Superior temporal gyrus (tissue), 1 donor: ENCODE measurements around the gene ARHGEF25.
"Not testable (repeated sequence)": the region's sequence is repeated elsewhere in the genome, so short reads cannot be mapped to it uniquely, and the experiment has no call there.

Experiments used
- DNase-seq: peaks from one replicate; pipeline ENCODE4 v3.0.0-alpha.2; 2016; ENCODE audit errors: extremely low spot score

ARHGEF25 gene

DNA sequence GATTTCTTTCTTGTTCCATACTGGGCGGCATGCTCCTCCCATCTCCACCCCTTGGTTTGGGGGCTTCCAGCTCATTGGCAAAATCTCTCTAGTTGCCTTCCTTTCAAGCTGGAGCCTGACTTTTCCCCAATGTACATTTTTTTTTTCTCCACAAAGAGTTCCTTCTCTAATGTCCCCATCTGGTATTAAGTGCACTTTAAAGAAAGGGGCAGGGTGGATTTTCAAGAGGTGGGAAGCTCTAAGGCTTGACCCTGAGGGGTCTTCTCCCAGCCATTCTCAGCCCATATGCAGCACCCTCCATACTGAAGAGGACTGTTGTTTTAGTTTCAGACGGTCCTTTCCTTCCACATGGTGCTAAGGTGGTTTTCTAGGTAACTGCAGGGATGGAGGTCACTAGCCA is 26.1 kb upstream of the ARHGEF25 start:
- no peak for DNase-seq

DNA sequence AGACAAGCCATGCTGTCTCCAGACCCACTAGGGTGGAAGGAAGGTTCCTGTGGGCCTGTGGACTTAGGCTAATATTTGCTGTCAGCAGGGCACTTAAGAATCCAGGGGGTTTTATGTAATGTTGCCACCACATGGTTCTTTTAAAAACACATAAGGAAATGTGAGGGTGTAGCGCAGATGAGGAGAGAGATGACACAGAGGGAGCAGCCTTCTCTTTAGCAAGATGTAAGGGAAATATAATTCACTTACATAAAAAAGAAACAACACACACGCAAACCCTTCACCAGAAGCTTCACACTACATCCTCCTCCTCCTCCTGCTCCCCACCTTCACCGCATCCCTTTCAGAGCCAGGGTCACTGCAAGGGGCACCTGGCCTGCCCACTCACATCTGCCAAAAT is 25.1 kb upstream of the ARHGEF25 start:
- no peak for DNase-seq

DNA sequence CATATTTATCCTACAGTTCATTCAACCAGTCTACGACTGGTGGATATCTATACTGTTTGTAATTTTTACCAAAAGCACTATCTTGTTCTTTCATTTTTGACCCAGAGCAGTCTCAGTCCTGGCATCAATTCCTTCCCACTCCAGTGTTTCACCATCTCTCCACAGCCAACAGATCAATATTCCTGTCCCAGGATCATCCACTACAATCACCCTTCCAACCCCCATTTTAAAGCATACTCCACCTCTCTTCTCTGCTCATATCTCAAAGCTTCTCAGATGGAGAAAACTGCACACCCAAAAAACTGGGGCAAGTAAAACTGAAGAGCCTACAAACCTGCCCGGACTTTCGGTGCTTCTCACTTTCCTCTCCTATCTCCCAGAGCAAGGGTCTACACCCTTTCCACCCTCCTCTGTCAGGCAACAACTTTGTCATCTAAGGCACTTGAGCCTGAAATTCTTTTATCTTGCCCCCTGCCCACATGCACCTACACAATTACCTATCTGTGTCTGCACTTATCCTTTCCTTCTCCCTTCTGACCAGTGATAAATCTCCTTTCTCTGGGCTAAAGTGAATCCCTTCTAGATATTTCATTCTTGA is 24.3 kb upstream of the ARHGEF25 start:
- DNase-seq: no peak

DNA sequence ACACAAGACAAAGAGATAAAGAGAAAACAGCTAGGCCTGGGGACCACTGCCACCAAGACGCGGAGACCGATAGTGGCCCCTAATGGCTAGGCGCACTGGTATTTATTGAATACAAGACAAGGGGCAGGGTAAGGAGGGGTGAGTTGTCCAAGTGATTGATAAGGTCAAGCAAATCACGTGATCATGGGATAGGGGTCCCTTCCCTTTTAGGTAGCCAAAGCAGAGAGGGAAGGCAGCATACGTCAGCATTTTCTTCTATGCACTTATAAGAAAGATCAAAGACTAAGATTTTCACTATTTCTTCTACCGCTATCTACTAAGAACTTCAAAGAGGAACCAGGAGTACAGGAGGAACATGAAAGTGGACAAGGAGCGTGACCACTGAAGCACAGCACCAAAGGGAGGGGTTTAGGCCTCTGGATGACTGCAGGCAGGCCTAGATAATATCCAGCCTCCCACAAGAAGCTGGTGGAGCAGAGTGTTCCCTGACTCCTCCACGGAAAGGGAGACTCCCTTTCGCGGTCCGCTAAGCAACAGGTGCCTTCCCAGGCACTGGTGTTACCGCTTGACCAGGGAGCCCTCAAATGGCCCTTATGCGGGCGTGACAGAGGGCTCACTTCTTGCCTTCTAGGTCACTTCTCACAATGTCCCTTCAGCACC is 22.2 kb upstream of the ARHGEF25 start:
- DNase-seq: not testable (repeated sequence)

DNA sequence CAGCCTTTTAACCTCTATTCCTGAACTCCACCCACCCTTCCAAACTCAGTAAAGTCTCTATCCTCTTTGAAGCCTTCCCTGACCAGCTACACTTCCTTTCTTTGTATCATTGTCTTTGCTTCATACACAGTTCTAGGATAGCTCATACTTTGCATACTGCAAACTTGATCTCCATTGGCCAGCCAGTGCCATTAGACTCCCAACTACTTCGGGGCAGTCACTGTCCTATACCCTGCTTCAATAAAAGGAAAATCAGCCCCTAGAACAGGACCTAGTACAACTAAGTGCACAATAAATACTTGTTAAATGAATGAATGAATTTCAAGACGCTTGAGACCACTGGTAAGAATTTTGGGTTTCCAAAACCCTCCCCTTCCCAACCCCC is 20.8 kb upstream of the ARHGEF25 start:
- no peak for DNase-seq

DNA sequence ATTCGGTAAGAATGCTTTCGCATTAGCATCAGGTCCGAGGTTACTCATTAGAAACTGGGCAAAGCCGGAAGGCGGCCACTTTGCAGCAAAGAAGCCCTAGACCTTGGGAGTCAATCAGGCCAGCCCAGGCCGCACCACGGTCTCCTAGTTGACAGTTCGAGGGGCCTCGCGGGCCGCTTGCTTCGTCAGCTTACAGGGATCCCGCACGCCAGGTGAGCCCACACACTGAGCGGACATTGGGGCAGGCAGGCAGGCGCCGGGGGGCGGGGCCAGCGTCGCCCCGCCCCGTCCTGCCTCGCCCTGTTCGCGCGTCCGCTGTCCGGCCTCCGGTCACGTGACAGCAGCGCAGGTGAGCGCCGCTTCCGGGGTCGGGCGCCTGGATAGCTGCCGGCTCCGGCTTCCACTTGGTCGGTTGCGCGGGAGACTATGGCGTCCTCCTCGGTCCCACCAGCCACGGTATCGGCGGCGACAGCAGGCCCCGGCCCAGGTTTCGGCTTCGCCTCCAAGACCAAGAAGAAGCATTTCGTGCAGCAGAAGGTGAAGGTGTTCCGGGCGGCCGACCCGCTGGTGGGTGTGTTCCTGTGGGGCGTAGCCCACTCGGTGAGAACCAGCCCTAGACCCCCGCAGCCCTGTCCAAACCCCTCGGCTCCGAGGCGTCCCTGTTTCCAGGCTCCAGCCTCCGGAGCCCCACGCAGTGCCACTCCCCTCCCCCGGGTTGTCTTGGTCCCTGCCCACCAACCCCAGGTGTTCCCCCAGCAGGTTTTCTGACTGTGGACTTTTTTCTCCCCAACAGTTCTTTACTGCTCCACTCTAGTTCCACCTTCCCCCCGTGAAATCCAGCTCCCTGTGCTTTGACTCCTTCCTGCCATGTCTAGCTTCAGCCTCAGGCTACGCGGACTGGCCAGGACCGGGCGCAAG is 20.1 kb upstream of the ARHGEF25 start, which contains the start of gene PIP4K2C:
TSS of gene PIP4K2C (plus strand) at position 329 of the 918 bp plus-strand sequence. CDS start at position 427, 98 bp downstream.
- DNase-seq: peak; percentile 66

DNA sequence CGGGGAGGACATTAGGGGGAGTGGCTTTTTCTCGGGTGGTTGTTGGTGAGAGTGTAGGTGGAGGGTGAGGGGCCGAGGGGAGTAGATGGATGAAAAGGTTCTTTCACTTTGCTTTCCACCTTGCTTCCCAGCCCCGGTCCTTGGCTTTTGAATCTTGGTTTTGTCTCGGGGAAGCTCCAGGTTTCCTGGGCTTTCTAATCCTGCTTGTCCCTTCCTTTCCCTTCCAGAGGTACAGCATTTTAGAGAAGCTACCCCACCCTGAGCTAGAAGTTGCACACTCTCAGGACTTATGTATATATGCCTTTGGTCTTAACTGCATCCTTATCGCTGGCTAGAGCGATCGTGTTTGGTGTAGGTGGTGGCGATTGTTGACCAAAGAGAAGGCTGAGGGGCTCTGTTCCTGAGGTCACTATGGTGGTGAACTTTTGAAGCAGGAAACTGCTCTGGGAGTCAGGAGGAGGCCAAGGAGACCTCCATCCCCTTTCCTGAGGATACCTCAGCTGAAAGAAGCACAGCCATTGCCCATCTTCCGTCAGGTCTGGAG is 19.4 kb upstream of the ARHGEF25 start:
- DNase-seq: no peak

DNA sequence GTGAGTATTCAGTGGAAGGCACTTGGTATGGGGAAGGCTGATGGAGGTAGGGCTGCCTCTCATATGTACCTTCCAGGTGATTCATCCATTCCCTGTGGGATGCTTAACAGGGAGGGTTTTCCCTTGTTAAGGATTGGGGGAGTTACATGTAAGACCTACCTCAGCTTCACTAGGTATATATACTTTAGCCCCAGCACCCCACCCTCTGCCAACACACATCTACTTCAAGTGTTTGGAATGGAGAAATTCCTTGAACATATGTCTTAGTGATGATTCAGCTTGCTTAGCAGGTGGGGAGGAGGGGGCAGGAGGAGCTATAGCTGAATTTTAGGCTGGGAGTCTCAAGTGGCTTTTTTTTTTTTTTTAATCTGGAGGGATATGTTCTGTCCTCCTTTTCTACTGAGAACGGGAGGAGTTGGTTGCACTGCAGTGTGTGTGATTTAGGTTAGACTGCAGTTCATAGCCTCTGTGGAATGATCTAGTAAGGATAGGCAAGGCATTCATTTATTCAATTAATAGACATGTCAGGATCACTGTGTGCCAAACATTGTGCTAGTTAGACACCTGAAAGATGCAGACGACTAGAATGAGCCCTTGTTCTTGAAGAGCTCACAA is 18.6 kb upstream of the ARHGEF25 start:
- no peak for DNase-seq

DNA sequence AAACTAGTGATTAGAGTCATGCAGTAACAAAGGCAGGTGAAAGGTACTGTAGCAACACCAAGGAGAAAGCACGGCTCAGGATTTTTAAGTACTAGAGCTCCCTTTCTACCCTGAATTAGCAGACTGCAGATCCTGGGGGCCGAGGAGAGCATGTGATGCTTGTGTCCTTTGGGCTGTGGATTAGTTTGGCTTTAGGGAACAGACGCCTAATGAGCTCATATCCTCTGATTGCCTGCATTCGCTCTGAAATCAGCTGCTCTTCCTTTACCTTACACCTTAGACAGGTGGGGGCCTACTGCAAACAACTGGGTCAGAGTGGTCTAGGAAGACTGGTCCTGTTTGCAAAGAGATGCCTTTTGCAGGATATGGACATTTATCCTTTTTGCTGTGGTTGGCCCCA is 18.0 kb upstream of the ARHGEF25 start:
- no peak for DNase-seq

DNA sequence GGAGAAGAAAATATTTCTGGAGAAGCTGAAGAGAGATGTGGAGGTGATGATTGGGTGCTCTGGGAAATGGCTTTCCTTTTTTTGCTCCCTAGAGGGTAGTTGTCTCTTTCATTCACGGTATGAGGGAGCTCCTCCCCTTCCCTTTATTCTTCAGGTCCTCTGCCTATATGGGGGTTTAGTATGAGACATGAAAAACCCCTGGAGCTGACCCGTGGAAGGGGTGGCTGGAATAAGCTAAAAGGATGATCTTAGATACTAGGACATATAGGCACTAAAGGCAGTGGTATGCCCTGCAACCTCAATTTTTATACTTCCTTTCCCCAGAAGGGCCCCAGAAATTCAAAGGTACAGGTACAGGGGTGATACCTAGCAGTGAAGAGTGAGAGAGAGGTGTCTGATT is 10.8 kb upstream of the ARHGEF25 start:
- DNase-seq: no peak

DNA sequence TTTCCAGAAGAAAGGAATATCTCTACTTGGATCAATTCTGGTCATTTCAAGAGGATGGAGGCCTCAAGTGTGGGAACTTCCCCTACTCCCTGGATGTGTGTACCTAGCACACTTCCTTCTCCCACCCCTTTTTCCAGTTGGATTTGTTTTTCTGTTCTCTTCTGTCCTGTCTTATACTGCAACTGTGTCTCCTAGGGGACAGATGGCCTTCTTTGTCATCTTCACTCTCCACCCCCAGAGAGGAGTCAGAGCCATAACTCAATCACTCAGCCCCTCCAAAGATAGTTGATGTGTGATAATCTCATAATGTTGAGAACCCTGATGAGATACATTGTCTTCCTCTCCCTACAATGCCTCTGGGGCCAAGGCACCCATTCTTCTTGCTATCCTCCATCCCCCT is 8.7 kb upstream of the ARHGEF25 start:
- DNase-seq: no peak

DNA sequence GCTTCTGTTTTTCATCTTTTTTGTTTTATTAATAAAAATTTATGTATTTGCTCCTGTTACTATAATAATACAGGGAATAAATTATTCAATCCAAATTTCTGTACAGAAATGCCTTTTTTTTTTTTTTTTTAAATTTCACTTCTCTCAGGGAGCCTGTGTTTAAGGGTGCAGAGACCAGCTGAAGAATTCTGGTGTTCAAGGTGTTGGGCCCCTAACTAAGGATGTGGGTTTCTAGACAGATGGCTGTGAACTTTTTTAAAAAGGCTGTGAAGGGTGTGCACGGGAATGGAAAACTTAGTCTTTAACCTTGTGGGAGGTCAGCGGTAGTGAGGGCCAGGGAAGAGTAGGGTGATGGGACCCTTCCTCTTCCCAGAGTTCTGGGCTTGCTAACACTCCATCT is 7.9 kb upstream of the ARHGEF25 start:
- DNase-seq: no peak

DNA sequence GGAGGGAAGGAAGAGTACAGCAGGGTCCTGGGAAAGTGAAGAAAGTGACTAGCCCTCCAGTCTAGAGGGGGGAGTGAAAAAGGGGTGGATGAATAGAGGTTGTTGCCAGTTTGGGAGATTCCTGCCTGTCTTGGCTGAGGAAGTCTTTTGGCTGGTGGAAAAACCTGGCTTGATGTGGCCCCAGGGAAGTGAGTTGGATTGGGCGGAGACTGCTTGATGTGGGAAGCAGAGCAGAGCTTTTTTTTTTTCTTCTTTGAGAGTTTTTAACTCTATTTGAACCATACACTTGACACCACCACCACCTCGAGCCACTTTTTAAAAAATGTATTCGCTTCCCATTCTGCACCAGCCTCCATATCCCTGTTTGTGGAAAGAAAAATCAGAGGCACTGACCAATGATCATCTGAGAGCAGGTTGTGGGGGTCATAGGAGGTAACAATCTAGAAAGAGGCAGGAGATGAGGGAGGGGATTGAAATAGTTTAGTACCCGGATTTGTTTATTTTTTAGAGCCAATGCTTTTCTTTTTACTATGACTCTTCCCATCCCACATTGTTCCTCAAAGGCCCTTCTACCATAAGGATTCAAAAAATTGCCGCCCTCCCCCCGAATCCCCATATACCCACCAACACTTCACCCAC is 7.3 kb upstream of the ARHGEF25 start:
- DNase-seq: peak; percentile 71

DNA sequence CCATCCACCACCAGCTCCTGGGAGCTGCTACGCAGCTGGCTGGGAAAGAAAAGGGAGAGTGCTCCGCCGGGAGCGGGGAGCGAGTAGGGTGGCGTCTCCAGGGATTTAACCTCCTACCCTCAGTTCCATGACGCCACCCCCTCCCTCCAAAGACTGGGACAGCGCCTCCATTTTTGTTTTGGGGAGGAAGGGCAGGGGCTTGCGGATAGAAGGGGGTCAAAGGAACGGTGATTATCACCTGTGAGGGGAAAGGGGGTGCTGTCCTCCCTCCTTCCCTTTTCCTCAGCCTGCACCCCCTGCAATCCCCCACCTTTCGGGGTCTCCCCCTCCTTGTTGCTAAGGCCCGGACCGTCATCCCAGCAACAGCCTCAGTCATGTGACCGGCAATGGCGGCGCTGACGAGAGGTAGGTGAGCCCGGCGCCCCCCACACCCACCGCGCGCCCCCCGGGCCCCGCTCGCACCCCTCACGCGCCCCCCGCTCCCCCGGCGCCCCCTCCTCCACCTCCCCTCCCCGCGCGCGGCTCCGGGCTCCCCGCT is 6.7 kb upstream of the ARHGEF25 start, which contains the start of gene DTX3:
TSS of gene DTX3 (plus strand) at position 371 of the 538 bp plus-strand sequence. CDS start 1,694 bp downstream, outside the sequence.
- peak; percentile 73 for DNase-seq

DNA sequence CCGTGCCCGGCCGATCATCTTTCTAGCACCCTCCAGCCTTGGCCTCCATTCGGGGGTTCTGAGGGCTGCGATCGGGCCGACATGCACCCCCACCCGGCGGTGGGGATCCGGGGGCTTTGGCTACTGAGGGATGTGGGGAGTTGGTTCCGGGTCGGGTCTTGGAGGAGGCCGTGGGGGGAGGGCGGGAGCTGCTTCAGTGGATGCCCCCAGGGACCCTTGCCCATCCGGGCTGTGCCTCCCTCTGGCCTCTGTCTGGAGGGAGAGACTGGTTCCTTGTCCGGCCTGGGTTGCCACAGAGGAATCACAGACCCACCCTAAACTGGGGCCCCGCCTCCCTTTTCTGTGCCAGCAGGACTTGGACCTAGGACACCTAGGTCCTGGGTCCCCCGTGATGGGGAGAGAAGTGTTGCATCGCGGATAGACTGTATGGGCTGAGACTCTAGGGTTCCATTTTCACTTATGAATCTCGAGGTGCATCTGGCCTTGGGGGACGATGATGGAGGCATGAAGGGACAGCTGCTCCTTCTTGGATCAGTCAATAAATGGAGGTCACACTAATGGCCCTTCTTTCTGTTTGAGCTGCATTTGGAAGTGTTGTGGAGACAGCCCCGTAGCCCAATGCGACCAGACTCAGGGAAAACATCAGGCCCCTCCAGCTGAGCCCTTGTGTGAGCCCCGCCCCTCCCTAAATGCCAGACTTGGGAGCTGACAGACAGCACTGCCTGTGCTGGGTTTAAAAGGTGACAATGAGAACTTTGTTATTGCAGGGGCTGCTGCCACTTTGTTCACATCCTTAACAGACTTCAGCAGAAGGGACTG is 6.0 kb upstream of the ARHGEF25 start:
- no peak for DNase-seq

DNA sequence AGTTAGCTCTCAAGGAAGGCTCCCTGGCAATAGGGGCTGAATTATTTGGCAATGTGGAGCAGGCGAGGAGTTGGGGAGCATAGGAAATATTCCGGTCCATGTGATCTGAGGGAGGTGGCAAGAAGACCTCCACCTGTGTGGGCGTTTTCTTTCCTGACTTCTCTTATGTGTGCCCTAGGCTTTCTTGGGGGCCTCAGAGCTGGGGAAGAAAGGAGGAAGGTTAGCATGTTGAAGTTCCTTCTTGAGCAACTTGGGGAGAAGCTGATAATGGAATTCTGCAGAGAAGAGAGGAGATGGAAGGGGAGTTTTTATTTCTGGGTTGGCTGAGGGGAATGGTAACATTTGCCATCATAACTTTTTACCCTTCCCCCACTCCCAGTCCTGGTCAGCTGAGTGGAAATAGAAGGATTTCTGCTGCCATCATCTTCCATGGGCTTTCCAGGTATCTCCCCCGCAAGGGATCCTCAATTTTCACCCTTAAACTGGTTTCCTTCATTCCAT is 5.4 kb upstream of the ARHGEF25 start:
- no peak for DNase-seq

DNA sequence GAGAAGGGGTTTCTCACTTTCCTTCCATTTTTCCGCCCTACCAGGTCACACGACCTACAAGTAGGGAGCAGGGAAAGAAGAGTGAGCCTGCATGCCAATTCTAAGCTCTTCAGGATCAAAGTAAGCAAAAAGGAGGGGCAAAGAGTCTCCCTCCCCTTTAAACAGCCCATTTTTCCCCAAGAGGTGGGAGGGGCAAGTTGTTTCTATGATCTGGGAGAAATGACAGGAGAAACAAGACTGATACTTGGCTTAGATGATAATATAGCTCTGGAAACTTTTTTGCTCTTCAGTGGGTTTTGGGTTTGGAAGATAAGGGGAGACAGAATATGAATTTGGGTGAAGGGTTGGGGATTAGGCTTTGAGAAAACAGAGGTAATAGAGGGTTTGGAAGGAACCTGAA is 4.8 kb upstream of the ARHGEF25 start:
- no peak for DNase-seq

DNA sequence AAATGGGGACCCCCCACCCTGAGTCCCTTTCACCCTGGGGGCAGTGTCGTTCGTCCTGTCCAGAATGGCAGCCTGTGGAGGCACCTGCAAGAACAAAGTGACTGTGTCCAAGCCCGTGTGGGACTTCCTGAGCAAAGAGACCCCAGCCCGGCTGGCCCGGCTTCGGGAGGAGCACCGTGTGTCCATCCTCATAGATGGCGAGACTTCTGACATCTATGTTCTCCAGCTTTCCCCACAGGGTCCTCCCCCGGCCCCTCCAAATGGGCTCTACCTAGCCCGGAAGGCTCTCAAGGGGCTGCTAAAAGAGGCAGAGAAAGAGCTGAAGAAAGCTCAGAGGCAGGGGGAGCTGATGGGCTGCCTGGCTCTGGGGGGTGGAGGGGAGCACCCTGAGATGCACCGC is 4.4 kb upstream of the ARHGEF25 start:
- DNase-seq: no peak

DNA sequence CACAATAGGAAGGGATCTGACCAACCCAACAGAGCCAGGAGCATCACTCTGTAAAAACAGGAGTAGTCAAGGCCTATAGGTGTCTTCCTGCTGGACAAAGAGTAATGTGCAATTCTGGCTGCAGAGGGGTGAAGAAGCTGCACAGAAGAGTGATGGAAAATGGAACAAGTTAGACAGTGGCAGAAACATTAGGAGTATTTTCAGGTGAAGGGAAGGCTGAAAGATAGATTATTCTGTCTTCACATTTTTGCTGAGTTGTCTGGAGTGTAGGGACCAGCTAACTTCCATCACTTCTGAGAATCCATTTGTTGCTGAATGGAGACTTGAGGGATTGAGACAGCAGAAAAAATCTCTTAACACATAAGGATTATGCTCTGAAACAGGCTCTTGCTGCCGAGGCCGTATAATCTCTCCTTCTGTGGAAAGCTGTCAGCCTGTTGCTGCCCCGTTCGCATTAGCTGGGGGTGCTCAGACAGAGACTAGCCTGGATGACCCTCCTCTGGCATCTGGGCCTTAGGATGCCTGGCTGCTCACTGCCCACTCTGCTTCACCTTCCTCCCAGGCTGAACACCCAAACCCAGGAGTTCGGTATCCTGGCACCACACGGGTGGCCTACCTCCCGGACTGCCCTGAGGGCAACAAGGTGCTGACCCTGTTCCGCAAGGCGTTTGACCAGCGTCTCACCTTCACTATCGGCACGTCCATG is 3.1 kb upstream of the ARHGEF25 start:
- no peak for DNase-seq
